Stimulated activated naive CD8-positive, alpha-beta T cell treated with anti-CD3 and anti-CD28 coated beads, Interleukin-15, Interleukin-2, amounts not matched to agents 100 U/mL and 50 U/mL, for 24 hours (primary cell): Measurements from ENCODE around the gene SSB.
"Not testable (repeated sequence)": the region's sequence is repeated elsewhere in the genome, so short reads cannot be mapped to it uniquely, and the experiment has no call there.

Experiments
- ATAC-seq: fragments of 150-1000 bp; cut with Tn5 transposase; one replicate; pipeline ENCODE4 v1.10.0; 2021
- DNase-seq: peaks from one replicate; pipeline ENCODE4 v3.0.0; 2021

SSB gene

GRCh38 chr2:169781249-169782013 lies 17.2 kb upstream of the SSB start:
- no peak for ATAC-seq
- DNase-seq, result no peak

DNA sequence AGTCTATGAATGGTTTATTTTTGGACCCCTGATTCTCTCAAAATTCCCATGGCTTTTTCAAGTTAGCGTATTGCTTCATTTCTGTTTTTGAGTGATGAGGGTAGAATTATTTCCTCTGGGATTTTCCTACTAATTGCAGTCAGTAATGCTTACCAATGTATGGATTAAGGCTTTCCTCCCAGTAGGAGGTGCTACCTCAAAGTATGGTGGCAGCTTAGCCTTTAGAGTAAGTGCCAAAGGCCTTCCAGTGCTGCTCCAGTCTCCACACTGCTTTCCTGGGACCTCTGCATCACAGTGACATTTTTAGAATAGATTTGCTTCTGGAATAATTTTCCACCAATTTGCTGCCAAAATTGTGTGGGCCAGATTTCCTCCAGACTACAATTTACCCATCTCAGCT lies 16.2 kb upstream of the SSB start:
- no peak for DNase-seq
- no peak for ATAC-seq

GRCh38 chr2:169790581-169790980 lies 8.1 kb upstream of the SSB start:
- DNase-seq (no peak), ATAC-seq (no peak)

DNA sequence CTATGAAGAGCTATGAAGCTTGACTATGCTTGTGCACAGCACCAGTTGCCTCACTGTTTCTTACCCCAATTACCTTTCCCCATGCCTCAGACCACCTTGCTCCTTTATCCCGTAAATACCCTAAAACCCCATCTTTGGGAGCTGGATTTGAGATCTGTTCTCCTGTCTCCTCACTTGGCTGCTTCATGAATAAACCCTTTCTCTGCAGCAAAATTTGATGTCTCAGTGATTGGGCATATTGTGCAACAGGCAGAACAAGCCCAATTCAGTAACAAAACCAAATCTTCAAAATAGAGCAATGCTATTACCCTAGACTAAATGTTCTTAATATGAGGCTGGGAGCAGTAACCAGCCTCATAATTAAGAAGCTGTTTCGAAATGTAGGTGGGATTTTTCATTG lies 3.5 kb upstream of the SSB start:
- DNase-seq, result no peak
- no peak for ATAC-seq

GRCh38 chr2:169796441-169796840 lies 2.2 kb upstream of the SSB start:
- DNase-seq (no peak), ATAC-seq (no peak)

GRCh38 chr2:169797601-169798000 lies 1.1 kb upstream of the SSB start:
- DNase-seq, result no peak
- no peak for ATAC-seq

DNA sequence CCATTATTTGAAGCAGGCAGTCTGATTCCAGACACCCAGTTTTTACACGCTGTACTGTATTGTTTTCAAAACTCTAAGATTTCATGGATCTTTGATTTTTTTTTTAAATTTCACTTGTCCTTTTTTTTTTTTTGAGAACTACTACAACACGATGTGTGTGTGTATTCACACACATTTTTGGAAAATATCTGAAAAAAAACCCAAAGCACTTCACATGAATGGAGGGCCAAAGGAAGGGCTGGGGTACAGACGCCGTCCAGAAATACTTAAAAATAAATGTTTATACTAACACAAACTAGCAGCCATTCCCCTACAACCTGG lies 314 bp upstream of the SSB start:
- ATAC-seq (no peak), DNase-seq (no peak)

DNA sequence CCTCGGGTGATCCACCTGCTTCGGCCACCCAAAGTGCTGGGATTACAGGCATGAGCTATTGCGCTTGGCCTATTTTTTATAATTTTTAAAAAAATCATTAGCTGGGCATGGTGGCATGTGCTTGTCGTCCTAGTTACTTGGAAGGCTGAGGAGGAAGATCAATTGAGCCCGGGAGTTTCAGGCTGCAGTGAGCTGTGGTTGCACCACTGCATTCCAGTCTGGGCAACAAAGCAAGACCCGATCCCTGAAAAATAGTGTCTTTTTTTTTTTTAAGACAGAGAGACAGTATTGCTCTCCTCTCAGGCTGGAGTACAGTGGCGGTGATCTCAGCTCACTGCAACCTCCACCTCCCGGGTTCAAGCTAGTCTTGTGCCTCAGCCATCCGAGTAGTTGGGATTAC lies 4.8 kb downstream of the SSB start:
- ATAC-seq, result no peak
- DNase-seq, result no peak

GRCh38 chr2:169806586-169806985 lies 7.9 kb downstream of the SSB start:
- ATAC-seq (no peak), DNase-seq (no peak)

DNA sequence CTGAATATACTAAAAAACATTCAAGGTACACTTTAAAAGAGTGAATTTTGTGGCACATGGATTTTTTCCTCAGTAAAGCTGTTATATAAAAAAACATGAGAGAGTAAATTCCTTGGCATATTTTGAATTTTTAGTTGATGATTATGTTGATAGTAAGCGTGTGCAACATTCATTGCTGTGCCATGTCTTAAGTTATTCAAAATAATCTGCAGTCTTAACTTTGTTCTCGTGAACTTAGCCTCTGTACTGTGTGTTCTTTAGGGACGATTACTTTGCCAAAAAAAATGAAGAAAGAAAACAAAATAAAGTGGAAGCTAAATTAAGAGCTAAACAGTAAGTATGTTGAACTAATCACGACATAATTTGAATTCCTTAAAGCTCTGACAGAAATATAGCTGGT lies 9.6 kb downstream of the SSB start:
- no peak for DNase-seq
- ATAC-seq, result no peak

- DNase-seq (no peak), ATAC-seq (peak; percentile 61)
Measured at GRCh38 chr2:169815849-169816248, 17.2 kb downstream of the SSB start.

- ATAC-seq, DNase-seq: not testable (repeated sequence)
Measured at GRCh38 chr2:169816961-169817360, 18.3 kb downstream of the SSB start.

- ATAC-seq, DNase-seq: not testable (repeated sequence)
Measured at GRCh38 chr2:169817369-169817768, 18.7 kb downstream of the SSB start.

- ATAC-seq, result no peak
- DNase-seq, result no peak
Measured at GRCh38 chr2:169818241-169818640, 19.6 kb downstream of the SSB start.

- no peak for ATAC-seq
- no peak for DNase-seq
Measured at GRCh38 chr2:169819106-169819505, 20.4 kb downstream of the SSB start.

DNA sequence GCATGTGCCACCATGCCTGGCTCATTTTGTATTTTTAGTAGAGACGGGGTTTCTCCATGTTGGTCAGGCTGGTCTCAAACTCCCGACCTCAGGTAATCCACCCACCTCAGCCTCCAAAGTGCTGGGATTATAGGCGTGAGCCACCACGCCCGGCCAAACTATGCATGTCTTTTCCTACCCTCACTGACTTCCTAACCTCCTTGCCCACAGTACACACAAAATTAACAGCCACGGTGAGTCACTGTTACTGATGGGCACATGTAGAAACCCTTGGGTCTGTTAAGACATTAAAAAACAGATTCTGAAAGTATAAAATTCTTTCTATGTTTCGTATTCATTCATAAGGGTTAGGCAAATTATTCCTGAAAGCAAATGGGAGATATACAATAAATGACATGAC lies 21.4 kb downstream of the SSB start:
- ATAC-seq, DNase-seq: not testable (repeated sequence)

GRCh38 chr2:169822036-169822435 lies 23.4 kb downstream of the SSB start:
- DNase-seq (no peak), ATAC-seq (no peak)

- DNase-seq (no peak), ATAC-seq (no peak)
Measured at GRCh38 chr2:169822785-169823392, 24.2 kb downstream of the SSB start.

DNA sequence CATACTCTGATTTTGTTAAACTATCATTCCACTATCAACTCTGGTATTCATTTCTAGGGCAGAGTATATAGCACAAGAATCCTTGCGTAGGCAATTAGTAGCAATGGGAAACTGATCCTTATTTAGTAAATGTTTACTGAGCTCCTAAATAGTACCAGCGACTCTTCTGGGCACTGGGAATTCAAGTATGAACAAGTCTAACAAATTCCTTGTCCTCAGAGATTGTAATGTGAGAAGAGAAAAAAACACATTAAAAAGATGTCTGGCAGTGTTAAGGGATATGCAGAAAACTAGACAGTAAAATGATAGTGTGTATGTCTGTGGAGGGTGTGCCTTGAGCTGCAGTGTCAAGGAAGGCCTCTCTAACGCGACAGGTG lies 25.3 kb downstream of the SSB start:
- ATAC-seq (no peak), DNase-seq (no peak)

- DNase-seq (peak; percentile 88), ATAC-seq (peak; percentile 76)
Measured at GRCh38 chr2:169824373-169825333, 26.0 kb downstream of the SSB start, which contains the start of gene METTL5. Gene METTL5, minus strand, starts transcription at chr2:169824905. Its CDS starts 308 bp downstream, at chr2:169824597.

DNA sequence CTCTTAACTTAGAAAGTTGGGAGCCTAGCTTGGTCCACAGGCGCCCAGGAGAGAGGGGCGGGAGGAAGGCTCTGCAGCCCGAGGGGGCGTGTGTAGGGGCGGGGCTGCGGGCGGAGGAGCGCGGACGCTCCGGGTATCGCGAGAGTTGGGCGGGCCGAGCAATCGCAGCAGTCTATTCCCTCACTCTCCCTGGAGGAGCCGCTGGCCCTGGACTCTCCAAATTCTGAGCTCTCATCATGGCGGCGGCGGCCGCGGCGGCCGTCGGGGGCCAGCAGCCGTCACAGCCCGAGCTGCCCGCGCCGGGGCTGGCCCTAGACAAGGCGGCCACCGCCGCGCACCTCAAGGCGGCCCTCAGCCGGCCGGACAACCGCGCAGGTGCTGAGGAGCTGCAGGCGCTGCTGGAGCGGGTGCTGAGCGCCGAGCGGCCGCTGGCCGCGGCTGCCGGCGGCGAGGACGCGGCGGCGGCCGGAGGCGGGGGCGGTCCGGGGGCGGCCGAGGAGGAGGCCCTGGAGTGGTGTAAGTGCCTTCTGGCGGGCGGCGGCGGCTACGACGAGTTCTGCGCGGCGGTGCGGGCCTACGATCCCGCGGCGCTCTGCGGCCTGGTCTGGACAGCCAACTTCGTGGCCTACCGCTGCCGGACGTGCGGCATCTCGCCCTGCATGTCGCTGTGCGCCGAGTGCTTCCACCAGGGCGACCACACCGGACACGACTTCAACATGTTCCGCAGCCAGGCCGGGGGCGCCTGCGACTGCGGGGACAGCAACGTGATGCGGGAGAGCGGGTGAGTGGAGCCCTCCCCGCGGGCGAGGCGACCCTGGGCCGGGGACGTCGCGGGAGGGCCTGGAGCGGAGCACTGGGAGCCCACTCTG lies 28.8 kb downstream of the SSB start, which contains the start of gene UBR3:
Gene UBR3, plus strand, starts transcription at position 183 of the 869 bp plus-strand sequence. Its CDS starts 54 bp downstream, at position 237.
- ATAC-seq (peak; percentile 85), DNase-seq (peak; percentile 94)
